Stimulated activated CD4-positive, alpha-beta T cell treated with anti-CD3 and anti-CD28 coated beads, Interleukin-2, amount 100 ng/mL, for 24 hours (primary cell): ENCODE data around the gene SLC6A17.

Source experiments
- DNase-seq, 2 donors: peaks; one replicate each; pipeline ENCODE4 v3.0.0-alpha.2; 2020

Gene SLC6A17

DNA sequence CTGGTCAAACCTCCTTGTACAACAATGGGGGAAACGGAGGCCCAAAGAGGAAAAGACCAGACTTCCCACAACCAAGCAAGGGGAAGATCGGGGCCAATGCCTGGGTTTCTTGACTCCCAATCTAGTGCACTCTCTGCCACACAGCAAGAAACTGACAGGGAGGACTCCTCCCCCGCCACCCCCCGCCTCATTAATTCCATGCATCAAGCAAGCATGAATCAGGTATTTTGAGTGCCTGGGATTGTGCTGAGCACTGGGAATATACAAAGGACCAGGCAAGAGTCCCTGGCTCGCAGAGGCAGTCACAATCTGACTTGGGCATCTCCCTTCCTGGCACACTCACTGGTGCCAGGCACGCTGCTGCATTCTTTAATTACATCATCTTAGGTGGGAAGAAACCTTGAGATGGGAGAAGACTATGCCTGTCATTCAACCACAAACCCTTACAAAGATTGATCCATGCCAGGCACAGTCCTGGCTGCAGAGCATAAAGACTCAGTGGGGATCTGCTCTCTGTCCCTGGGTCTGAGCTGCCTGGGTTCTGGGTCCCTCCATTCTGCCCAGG is 55.4 kb downstream of the SLC6A17 start:
- DNase-seq: no peak

GRCh38 chr1:110206261-110206920 is 56.1 kb downstream of the SLC6A17 start:
- DNase-seq: no peak

DNA sequence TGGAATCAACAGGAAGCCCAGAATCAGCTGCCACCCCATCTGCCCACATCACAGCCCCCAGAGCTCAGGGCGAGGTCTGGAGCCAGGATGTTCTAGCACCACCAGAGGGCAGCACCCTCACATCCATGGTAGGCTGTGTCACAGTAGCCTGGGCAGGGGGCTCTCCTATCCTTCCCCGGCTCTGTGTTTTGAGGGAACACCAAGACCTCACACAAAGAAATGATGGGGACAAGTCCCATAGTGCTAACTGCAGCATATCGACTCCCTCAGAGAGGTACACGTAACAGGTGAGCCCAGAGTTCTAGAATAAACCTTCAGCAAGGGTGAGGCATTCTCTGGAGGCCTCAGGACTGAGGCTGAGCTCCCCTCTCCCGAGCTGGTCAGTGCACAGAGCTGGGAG is 57.5 kb downstream of the SLC6A17 start:
- peak; percentile 84 to 85 for DNase-seq

DNA sequence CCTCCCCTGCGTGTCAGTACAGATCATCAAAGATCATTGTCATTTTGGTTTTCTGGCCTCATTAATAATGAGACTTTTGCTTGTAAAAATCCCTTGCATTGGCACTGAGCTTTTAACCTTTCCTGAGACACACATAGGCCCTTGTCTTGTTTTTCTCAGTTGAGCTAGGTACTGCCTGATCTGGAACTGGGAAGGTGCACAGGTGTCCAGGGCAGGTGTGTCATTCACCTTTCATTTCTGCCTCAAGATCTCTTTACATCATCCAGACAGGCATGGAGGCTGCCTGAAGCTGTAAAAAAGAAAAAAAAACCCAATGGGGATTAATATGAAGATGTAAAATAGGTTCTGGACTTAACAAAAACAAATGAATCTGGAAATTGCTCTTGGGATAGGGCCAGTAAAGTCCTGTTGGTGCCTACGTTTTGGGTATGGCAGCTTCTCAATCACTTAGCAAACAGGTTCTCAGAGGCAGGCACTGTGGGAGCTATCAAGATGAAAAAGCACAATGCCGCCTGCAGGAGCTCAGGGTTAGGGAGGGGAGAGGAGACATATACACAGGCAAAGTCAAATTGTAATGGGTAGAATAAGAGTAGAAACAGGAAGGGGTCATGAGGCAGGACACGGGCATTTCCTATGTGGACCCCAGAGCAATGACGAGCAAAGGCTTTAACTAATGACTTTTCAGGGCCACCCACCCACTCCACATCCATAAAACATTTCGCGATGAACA is 58.8 kb downstream of the SLC6A17 start:
- no peak for DNase-seq

DNA sequence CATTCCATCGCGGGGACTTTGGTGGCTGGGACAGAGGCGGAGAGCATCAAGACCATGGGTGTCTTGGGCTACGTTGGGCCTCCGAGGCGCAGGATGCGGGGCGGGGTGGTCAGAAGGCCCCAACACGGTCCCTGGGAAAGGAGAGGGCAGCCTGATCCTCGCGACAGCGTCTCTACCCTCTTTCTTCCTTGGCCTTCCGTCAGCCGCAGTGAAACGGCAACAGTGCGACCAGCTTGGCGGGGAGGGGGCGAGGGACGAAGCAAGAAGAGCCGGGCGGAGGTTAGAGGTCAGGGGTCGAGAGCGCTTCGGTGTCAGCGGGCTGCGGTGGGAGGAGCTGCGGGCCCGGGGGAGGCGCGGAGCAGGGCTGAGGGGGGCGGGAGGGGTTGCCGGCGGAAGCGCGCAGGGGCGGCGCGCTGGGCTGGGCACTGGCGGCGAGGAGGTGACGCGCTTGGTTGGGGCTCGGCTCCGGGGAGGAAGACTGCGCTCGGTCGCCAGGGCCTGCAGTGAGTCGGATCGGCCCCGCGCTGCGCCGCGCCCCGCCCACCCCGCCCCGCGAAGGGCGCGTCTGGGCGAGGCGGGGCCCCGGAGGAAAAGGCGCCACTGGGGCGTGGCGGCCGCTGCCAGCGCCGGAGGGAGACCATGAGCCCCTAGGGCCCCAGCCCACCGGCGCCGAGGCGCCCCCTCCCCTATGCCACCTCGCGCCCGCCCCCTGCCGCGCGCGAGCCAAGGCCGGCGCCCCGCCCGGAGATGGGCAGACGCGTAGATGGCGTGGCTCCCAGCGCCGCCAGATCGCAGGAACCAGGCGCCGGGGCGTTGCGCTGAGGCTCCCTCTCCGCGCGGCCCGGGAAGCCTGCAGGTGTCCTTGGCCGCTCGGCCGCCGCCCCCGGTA is 59.7 kb downstream of the SLC6A17 start, which contains the start of gene KCNC4:
TSS of gene KCNC4 (plus strand) at position 600 of the 889 bp plus-strand sequence. CDS start 1,186 bp downstream, outside the sequence.
- peak; percentile 86 to 90 for DNase-seq

GRCh38 chr1:110210604-110211495 is 60.6 kb downstream of the SLC6A17 start:
- peak; percentile 54 to 68 for DNase-seq

GRCh38 chr1:110211496-110212168 is 61.3 kb downstream of the SLC6A17 start:
- peak; percentile 39 to 49 for DNase-seq

GRCh38 chr1:110212169-110213142 is 62.2 kb downstream of the SLC6A17 start:
- no peak for DNase-seq

DNA sequence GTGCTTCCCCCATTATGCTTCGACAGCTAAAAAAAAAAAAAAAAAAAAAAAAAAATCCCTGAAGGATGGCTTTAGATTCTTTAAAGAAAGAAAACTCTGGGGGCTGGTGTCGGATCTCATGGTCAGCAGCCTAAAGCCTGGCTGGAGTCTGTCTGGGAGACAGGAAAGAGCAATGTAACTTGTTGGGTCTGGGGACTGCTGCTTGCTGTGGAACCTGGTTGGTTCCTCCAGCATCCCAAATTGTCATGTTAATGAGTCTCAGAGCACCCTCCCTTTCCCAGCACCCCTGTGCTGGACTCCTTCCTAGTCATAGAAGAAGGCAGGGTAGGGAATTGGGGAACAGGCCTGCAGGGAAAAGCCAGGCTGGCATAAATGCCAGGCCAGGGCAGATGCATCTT is 62.8 kb downstream of the SLC6A17 start:
- DNase-seq: no peak

GRCh38 chr1:110214454-110215404 is 64.4 kb downstream of the SLC6A17 start:
- DNase-seq: no peak

DNA sequence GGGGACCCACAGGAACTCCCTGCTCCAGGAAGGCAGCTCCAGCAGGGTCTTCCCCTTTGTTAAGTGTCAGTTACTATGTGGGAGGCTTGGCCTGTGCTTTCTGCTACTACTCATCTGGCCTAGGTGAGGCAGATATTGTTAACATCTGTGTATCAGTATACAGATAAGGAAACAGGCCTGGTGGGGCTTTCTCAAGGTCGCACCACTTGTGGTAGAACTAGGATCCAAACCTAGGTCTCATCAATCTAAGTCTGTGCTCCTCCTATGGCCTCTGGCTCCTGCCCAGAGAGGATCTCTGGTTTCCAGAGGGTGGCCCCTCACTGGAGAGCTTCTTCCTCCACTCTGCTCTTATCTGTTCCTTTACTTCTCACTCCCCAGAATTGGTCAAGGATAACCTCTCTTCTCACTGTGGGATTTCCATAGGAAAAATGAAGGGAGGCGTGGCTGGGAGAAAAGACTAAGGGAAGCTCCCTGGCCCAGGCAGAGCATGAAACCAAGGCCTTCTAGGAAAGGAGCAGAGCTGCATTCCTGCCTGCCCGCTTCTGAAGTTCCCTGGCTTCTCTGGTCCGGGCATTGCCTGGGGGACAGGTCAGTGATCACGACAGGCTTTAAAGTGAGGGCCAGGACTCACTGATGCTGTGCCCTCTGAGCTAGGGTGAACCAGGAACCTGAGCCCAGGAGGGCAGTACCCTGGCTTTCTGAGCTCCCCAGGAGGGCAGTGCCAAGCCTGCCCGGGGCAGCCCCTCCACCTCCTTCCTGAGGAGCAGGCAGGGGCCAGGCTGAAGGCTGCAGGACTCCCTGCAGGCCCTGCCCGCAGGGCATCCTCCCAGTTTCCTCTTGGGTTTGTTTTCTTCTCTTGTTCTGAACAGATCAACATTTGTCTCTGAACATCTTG is 65.6 kb downstream of the SLC6A17 start:
- no peak for DNase-seq

- DNase-seq: no peak
Observed at GRCh38 chr1:110216844-110217444, 66.7 kb downstream of the SLC6A17 start.

DNA sequence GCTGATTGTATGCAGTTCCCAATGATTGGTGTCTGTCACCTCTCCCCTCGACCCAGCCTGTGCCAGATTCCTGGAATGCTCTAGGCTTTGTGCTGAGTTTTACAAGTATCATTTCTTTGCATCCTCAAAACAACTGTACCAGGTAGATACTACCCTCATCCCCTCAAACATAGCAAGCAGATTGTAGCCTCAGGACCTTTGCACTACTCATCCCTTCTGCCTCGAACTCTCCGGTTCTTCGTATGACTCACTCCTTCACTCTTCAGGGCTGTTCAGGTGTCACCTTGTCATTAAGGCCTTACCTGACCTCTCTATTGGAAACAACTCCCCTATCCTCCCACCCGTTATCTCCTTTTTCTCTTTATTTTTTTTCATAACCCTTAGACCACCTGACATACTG is 67.8 kb downstream of the SLC6A17 start:
- DNase-seq: no peak

DNA sequence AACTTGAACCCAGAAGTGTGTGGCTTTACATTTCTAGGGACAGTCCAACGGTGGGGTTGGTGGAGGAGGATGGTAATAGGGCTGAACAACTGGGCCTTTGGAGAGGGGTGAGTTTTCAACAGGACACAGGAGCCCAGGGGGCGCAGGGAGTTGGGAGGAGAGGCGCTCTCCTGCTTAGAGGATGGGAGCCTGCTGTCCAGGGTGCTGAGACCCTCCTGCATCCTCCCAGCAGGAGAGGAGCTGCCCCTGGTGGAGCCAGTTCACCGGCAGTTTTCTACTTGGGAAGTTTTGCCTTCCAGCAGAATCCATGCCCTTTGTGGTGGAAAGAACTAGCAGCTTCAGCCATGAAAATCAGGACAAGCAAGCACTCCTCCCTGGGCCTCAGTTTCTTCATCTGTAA is 68.4 kb downstream of the SLC6A17 start:
- DNase-seq: no peak

- no peak for DNase-seq
Observed at GRCh38 chr1:110220324-110220723, 70.0 kb downstream of the SLC6A17 start.

DNA sequence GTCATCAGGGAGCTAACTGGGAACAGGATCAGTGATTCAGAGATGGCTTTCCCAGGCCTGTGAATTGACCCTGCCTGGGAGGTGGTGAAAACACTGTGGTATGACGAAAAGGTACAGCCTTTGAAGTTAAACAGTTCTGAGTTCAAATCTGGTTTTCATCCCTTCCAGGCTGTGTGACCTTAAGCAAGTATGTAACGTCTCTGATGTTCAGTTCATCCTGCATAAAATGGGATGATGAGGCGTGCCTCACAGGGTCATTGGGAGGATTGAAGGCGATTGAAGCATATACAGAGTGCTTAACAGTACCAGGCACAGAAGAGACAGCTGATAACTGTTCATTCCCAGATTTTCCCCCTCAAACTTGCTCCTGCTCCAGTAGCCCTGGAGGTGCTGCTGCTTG is 70.8 kb downstream of the SLC6A17 start:
- DNase-seq: no peak

GRCh38 chr1:110223127-110223526 is 72.8 kb downstream of the SLC6A17 start:
- no peak for DNase-seq
